SK-N-SH treated with all-trans-retinoic acid at 6 μM for 48 hours (cell line): Measurements from ENCODE around the gene PRKAR1B.

Experiments
- ATAC-seq: fragments of 200-7000 bp; cut with Tn5 transposase; 3 replicates; pipeline ENCODE4 v1.9.1; 2020; ENCODE audit warnings: mild to moderate bottlenecking, moderate library complexity
- ARNTL ChIP-seq: fragments of 450-650 bp; formaldehyde crosslinking; IDR thresholded peaks from 2 replicates; pipeline ENCODE4 v1.5.0; 2020; ENCODE audit warnings: low read depth, mild to moderate bottlenecking, moderate library complexity, borderline replicate concordance
- BACH2 ChIP-seq: fragments of 250-450 bp; sonication (Bioruptor Pico); IDR thresholded peaks from 2 replicates; pipeline ENCODE4 v1.9.0; 2021; ENCODE audit warnings: mild to moderate bottlenecking, borderline replicate concordance
- CREB5 ChIP-seq: fragments of 250-450 bp; sonication (Bioruptor Pico); IDR thresholded peaks from 2 replicates; pipeline ENCODE4 v1.5.1; 2020; ENCODE audit warnings: low read depth, mild to moderate bottlenecking, moderate library complexity
- CSDC2 ChIP-seq: fragments of 250-450 bp; sonication (Bioruptor Pico); IDR thresholded peaks from 2 replicates; pipeline ENCODE4 v1.5.0; 2020; ENCODE audit warnings: mild to moderate bottlenecking, moderate library complexity
- CSRNP3 ChIP-seq: fragments of 250-450 bp; sonication (Bioruptor Pico); IDR thresholded peaks from 2 replicates; pipeline ENCODE4 v1.5.1; 2021; ENCODE audit warnings: mild to moderate bottlenecking, moderate library complexity
- ESRRG ChIP-seq: fragments of 250-450 bp; sonication (Bioruptor Pico); IDR thresholded peaks from 2 replicates; pipeline ENCODE4 v1.6.1; 2021; ENCODE audit warnings: mild to moderate bottlenecking
- ISL1 ChIP-seq: fragments of 250-450 bp; sonication (Bioruptor Pico); IDR thresholded peaks from 2 replicates; pipeline ENCODE4 v2.1.2; 2022; ENCODE audit warnings: mild to moderate bottlenecking, moderate library complexity
- OSR1 ChIP-seq: fragments of 250-450 bp; sonication (Bioruptor Pico); IDR thresholded peaks from 2 replicates; pipeline ENCODE4 v1.8.0; 2022; ENCODE audit warnings: moderate library complexity, mild to moderate bottlenecking, inconsistent platforms
- POU6F1 ChIP-seq: fragments of 250-450 bp; sonication (Bioruptor Pico); IDR thresholded peaks from 2 replicates; pipeline ENCODE4 v1.8.0; 2021; ENCODE audit warnings: low read depth, mild to moderate bottlenecking, moderate library complexity, borderline replicate concordance
- PPARA ChIP-seq: fragments of 250-450 bp; sonication (Bioruptor Pico); IDR thresholded peaks from 2 replicates; pipeline ENCODE4 v1.5.0; 2020; ENCODE audit warnings: mild to moderate bottlenecking, borderline replicate concordance
- RARB ChIP-seq: fragments of 250-450 bp; sonication (Bioruptor Pico); IDR thresholded peaks from 2 replicates; pipeline ENCODE4 v1.8.0; 2021; ENCODE audit warnings: mild to moderate bottlenecking, moderate library complexity
- TCF4 ChIP-seq: fragments of 250-450 bp; sonication (Bioruptor Pico); IDR thresholded peaks from 2 replicates; pipeline ENCODE4 v1.8.0; 2021; ENCODE audit warnings: mild to moderate bottlenecking, moderate library complexity, borderline replicate concordance
- TSHZ2 ChIP-seq: fragments of 250-450 bp; sonication (Bioruptor Pico); IDR thresholded peaks from 2 replicates; pipeline ENCODE4 v1.5.0; 2020; ENCODE audit warnings: mild to moderate bottlenecking, moderate library complexity
- ZC3H10 ChIP-seq: fragments of 250-450 bp; sonication (Bioruptor Pico); IDR thresholded peaks from 2 replicates; pipeline ENCODE4 v1.5.1; 2021; ENCODE audit warnings: mild to moderate bottlenecking, moderate library complexity
- ZFP3 ChIP-seq: fragments of 250-450 bp; sonication (Bioruptor Pico); IDR thresholded peaks from 2 replicates; pipeline ENCODE4 v1.5.0; 2020; ENCODE audit warnings: mild to moderate bottlenecking, moderate library complexity
- ZNF565 ChIP-seq: fragments of 450-650 bp; formaldehyde crosslinking; conservative IDR thresholded peaks from 2 replicates; pipeline ENCODE4 v1.5.0; 2020; ENCODE audit warnings: low read depth, mild to moderate bottlenecking, moderate library complexity
- ZNF70 ChIP-seq: fragments of 450-650 bp; formaldehyde crosslinking; IDR thresholded peaks from 2 replicates; pipeline ENCODE4 v1.5.0; 2020; ENCODE audit warnings: mild to moderate bottlenecking, moderate library complexity
- ZNF8 ChIP-seq: fragments of 450-650 bp; formaldehyde crosslinking; IDR thresholded peaks from 2 replicates; pipeline ENCODE4 v1.5.0; 2020; ENCODE audit warnings: mild to moderate bottlenecking, moderate library complexity

Gene PRKAR1B

GRCh38 chr7:549066-549890, 177.8 kb downstream of the PRKAR1B start:
- TF ChIP-seq CREB5 (CRISPR knock-in tag) (no peak), ZNF565 (CRISPR knock-in tag) (no peak), TSHZ2 (CRISPR knock-in tag) (no peak), OSR1 (CRISPR knock-in tag) (no peak), ISL1 (CRISPR knock-in tag) (no peak), BACH2 (CRISPR knock-in tag) (no peak), PPARA (CRISPR knock-in tag) (no peak), RARB (no peak), CSRNP3 (no peak), POU6F1 (no peak), ZC3H10 (CRISPR knock-in tag) (no peak), ARNTL (CRISPR knock-in tag) (no peak)
- no peak for ATAC-seq

GRCh38 chr7:548401-548800, 178.7 kb downstream of the PRKAR1B start:
- no peak for ATAC-seq
- TF ChIP-seq ZNF70 (CRISPR knock-in tag): no peak
- TF ChIP-seq RARB: no peak
- no peak for TF ChIP-seq ISL1 (CRISPR knock-in tag)
- no peak for TF ChIP-seq ZC3H10 (CRISPR knock-in tag)
- no peak for TF ChIP-seq ZNF565 (CRISPR knock-in tag)
- TF ChIP-seq PPARA (CRISPR knock-in tag): no peak
- no peak for TF ChIP-seq BACH2 (CRISPR knock-in tag)
- TF ChIP-seq ARNTL (CRISPR knock-in tag): no peak
- TF ChIP-seq CSDC2 (CRISPR knock-in tag): no peak
- no peak for TF ChIP-seq ZFP3 (CRISPR knock-in tag)
- TF ChIP-seq TCF4 (CRISPR knock-in tag): no peak
- no peak for TF ChIP-seq POU6F1
- TF ChIP-seq ZNF8: no peak
- no peak for TF ChIP-seq ESRRG
- TF ChIP-seq CREB5 (CRISPR knock-in tag): no peak

- TF ChIP-seq BACH2 (CRISPR knock-in tag) (no peak), ZFP3 (CRISPR knock-in tag) (no peak)
- ATAC-seq: no peak
Observed at GRCh38 chr7:545470-545869, 181.6 kb downstream of the PRKAR1B start.
